GM20000 (cell line): ENCODE results near the gene NEURL2.
"Not testable (repeated sequence)": the region's sequence is repeated elsewhere in the genome, so short reads cannot be mapped to it uniquely, and the experiment has no call there.

Source experiments
- DNase-seq: peaks from one replicate; pipeline ENCODE4 v3.0.0; 2012; ENCODE audit warnings: low spot score
- TF ChIP-seq, protein P1 (sequence below): IDR thresholded peaks from 2 replicates; pipeline ENCODE4 v1.5.1; 2012; ENCODE audit warnings: mild to moderate bottlenecking, control low read depth; ENCODE audit errors: extremely low read depth, missing control alignments

The NEURL2 gene

DNA sequence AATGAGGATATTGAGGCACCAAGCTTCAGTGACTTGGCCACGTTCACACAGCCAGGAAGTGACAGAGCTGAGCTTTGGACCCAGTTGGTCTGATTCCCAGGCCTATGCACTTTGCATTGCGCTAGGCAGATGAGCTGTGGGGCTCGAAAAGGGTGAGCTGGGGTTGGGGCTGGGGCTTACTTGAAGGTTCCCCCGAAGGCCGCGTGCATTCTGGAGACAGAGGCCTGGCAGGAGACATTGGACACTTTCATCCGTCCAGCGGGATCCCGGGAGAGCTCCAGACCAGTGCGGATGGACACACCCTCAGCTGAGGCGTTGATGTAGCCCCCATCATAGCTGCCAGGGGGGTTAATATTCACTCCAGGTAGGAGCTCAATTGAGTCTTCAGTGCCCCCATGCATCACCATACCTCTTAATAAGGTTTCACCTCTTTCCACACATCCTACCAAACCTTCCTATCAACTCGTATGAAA, 18.4 kb upstream of the NEURL2 start:
- TF ChIP-seq, protein P1, sequence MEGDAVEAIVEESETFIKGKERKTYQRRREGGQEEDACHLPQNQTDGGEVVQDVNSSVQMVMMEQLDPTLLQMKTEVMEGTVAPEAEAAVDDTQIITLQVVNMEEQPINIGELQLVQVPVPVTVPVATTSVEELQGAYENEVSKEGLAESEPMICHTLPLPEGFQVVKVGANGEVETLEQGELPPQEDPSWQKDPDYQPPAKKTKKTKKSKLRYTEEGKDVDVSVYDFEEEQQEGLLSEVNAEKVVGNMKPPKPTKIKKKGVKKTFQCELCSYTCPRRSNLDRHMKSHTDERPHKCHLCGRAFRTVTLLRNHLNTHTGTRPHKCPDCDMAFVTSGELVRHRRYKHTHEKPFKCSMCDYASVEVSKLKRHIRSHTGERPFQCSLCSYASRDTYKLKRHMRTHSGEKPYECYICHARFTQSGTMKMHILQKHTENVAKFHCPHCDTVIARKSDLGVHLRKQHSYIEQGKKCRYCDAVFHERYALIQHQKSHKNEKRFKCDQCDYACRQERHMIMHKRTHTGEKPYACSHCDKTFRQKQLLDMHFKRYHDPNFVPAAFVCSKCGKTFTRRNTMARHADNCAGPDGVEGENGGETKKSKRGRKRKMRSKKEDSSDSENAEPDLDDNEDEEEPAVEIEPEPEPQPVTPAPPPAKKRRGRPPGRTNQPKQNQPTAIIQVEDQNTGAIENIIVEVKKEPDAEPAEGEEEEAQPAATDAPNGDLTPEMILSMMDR, result no peak
- no peak for DNase-seq

DNA sequence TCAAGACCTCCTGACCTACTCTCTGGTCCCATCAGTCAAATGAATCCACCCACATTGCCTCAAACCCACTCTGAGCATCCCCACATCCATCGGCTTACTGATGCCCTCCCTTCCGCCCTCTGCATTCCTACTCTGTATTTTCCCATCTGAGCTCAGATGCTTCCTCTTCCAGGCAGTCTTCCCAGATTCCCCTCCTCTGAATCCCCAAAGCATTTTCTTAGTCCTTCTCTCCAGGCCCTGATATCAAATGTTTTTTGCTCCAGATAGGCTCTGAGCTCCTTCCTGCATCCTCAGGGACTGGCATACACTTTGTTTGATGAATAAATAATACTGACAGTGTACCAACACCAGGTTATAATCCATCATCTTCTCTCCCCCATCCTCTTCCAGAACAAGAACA, 17.1 kb upstream of the NEURL2 start:
- DNase-seq, result no peak
- TF ChIP-seq, protein P1, result no peak

DNA sequence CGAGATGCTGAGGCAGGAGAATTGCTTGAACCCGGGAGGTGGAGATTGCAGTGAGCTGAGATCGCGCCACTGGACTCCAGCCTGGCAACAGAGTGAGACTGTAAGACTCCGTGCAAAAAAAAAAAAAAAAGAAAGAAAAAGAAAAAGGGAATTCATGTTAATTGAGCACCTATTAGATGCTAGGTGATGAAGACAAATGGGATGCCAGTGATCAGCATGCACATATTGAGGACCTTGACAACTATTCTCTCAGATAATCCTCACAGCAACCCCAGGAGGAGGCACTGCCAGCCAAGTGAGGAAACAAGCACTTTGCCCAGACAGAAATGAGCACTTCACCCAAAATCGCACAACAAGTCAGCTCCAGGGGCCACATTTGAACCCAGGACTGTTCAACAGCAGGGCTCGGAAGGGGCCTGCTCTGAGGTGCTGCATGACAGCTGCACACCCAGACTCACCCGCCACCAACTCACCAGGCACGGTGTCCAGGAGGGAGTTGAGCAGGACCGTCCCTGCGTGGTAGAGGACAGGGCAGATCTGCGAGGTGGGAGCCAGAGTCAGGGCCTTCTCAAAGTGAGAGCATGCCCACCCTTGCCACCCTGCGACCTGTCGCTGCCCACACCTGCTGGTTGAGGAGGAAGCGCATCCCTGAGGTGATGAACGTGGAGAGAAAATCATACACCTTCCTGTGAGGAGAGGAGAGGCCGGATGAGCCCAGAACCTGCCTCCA, 16.4 kb upstream of the NEURL2 start:
- no peak for DNase-seq
- TF ChIP-seq, protein P1, result no peak

DNA sequence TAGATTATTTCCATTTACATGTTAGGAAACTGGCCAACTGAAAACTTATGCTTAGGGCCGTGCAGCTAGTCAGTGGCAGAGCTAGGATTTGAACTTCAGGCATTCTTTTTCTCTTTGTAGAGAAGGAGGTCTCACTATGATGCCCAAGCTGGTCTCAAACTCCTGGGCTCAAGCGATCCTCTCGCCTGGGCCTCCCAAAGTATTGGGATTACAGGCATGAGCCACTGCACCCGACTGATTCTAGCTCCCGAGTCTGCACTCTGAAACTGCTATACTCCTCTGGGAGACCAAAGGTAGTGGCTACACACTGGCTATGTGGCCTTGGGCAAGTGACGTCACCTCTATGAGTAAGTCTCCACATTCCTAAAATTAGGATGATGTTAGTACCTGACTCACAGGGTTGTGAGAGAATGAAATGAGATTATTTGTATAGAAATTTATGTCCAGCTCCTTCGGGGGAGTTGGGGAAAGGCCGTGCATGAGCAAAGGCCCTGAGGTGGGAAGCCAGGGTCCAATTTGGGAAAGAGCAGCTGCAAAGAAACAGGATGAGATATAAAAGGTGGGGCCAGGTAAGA, 14.6 kb upstream of the NEURL2 start:
- TF ChIP-seq, protein P1, result no peak
- DNase-seq, result no peak

DNA sequence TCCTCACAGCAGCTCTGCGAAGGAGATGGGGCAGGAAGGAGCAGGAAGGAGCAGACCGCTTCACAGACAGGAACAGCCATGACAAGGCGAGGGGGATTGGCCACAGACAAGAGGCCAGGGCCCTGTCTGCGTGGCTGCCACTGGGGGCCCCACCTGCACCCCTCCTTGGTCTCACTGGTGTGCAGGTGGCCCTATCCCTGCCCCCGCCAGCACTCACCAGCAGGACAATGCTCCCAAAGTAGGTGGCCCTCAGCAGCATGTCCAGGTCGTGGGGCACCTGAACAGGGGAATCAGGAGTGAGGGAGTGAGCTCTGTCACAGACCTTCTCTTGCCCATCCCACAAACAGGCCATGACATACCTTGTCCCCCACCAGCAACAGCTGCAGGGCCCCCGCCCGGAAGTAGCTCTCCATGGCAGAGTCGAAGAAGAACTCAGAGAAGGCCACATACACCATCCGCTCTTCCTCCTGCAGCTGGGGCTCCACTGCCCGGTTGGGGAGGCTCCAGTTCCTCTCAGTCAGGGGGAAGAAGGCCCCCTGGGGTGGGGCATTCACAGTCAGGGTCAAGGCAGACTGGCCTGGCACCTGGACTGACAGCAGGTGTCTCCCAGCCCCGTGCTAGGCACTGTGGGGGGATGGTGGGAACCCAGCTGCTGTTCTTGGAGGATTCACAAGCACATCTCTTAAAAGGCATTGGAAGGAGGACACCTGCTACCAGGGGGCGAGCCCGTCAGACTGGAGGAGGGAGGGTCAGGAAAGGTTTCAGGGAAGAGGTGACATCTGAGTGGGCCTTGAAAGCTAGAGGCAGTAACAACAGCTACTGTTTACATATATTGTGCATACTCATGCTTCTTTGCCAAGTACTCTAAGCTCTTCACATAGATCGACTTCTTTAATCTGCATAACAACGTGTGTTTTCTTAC, 13.8 kb upstream of the NEURL2 start:
- no peak for DNase-seq
- TF ChIP-seq, protein P1, result no peak

DNA sequence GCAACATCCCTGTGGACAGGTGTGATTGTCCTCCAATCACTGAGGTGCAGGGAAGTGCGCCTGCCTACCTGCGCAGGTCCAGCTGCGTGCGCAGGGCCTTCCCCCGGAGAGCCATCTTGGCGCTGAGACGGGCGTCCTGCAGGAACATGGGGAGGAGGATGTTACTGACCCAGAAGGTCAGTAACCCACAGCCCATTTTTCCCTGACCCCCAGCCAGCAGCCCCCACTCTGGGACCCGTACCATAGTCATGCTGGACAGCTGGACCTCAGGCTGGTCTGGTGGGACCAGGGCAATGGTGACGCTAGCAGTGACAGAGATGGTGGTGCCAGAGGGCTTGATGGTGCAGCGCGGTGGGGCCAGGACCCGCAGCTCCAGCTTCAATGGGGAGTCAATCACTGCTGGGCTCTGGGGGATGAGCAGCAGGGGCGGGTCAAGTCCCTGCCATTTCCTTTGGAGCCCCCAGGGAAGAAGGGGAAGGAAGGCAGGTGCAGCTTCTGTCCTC, 11.2 kb upstream of the NEURL2 start:
- DNase-seq, result no peak
- TF ChIP-seq, protein P1, result no peak

DNA sequence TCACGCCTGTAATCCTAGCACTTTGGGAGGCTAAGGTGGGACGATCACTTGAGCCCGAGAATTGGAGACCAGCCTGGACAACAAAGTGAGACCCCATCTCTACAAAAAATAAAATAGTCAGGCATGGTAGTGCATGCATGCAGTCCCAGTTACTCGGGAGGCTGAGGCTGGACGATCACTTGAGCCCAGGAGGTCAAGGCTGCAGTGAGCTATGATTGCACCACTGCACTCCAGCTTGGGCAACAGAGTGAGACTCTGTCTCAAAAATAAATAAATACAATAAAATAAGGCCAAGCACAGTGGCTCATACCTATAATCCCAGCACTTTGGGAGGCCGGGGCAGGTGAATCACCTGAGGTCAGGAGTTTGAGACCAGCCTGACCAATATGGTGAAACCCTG, 10.3 kb upstream of the NEURL2 start:
- not testable (repeated sequence) for DNase-seq
